A549 treated with Hydrocortisone at 1 μM for 4 hours (cell line): ENCODE measurements around the gene NPIPB4. TPM values are rescaled to one million over a fixed set of nuclear protein-coding genes. Genes with fewer than 3 reads are reported as not detected.

Experiments
- total RNA-seq: library from RNA; stranded (reverse); fragments of 200-300 nt; extraction: Qiagen RNA extraction; gene quantifications from 5 replicates; pipeline ENCODE4 v1.2.3, GENCODE V29; 2022

Gene NPIPB4
- total RNA-seq: 24.4 to 26.7 TPM (median 24.9 TPM) in 5 replicates

DNA sequence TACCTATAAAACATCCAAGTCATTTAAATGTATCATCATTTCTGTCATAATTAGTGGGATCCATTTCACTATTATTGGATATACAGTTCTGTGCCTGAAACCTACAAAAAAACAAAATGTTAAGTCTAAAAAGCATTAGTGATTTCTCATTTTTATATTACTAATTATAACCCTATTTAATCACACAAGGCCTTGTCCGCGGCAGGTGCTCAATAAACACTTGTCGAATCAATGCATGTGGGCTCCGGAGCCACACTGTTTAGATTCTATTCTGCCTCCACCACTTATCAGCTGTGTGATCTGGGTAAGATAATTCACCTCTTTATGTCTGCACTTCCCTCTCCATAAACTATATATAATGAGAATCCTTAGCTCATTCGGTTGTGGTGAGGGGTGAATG lies at the start of gene NPIPB4:
Gene NPIPB4, minus strand, starts transcription at position 101 of the 400 bp plus-strand sequence. CDS start 378 bp downstream, outside the sequence.

Other genes starting within 250 kb of the NPIPB4 start
- not detected in 5 replicates for gene IGSF6, start 205.1 kb downstream of the NPIPB4 start, total RNA-seq
- 0.05 to 0.16 TPM (median 0.09 TPM) in 5 replicates for gene OTOA, start 193.8 kb downstream of the NPIPB4 start, total RNA-seq
- gene UQCRC2, start 95.6 kb upstream of the NPIPB4 start, total RNA-seq: 157 to 213 TPM (median 166 TPM) in 5 replicates
- gene PDZD9, start 143.4 kb upstream of the NPIPB4 start, total RNA-seq: 0.06 TPM in 1 of 5 replicates, not detected in the others
- gene MOSMO, start 150.4 kb upstream of the NPIPB4 start, total RNA-seq: 12.6 to 16.3 TPM (median 13.5 TPM) in 5 replicates
- gene VWA3A, start 234.8 kb upstream of the NPIPB4 start, total RNA-seq: 0.02 to 0.07 TPM (median 0.07 TPM) in 3 of 5 replicates, not detected in the others